SU-DHL-6 (cell line): ENCODE measurements around the gene EGFL7.

Experiments
- EZH2phosphoT487 ChIP-seq: fragments of 200-600 bp; sonication (generic), shearing (Covaris generic); conservative IDR thresholded peaks from 2 replicates; pipeline ENCODE4 v1.6.1; 2018; ENCODE audit warnings: mild to moderate bottlenecking, antibody characterized with exemption, low read length, moderate library complexity, mixed read lengths
- TF ChIP-seq, protein P1 (sequence below): fragments of 200-600 bp; sonication (generic); IDR thresholded peaks from one replicate; pipeline ENCODE4 v1.5.1; 2017; ENCODE audit warnings: antibody characterized with exemption, mild to moderate bottlenecking, low read length, moderate library complexity; ENCODE audit not compliant: insufficient read depth, poor library complexity, severe bottlenecking

DNA sequence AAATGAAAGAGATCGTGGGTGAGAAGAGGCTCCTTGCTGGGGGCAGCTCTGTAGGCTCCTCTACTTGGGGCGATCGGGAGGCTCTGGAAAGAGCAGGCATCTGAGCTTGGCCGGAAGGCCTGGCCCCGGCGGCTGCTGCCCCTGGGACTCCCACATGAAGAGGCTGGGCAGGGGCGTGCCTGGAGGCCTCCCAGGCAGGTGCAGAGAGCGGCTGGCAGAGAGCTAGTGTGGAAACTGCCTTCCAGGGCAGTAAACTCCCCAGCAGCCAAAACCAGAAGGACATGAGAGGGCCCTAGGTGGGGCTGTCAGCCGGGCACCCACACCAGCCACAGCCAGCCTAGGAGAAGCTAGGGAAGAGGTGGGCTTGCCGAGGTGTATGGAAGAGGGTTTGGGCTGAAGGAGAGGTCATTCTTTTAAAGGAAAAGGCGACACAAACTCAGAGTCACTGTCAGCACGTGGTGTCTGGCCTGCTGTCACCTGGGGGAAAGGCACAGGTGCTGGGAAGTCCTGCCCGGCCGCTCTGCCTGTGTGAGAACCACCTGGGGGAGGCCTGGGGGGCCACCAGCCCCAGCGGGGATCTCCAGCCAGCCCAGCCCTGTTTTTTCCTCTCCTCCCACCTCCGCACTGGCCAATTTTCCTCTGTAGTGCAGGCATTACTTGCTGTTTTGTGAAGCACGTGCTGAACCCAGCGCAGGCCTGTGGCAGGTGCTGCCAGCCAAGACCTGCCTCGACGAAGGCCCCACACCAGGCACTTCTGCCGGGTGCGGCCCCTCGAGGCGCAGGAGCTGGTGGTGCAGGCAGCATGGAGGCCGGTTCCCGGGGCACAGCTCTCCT lies 44.8 kb upstream of the EGFL7 start:
- TF ChIP-seq, protein P1, sequence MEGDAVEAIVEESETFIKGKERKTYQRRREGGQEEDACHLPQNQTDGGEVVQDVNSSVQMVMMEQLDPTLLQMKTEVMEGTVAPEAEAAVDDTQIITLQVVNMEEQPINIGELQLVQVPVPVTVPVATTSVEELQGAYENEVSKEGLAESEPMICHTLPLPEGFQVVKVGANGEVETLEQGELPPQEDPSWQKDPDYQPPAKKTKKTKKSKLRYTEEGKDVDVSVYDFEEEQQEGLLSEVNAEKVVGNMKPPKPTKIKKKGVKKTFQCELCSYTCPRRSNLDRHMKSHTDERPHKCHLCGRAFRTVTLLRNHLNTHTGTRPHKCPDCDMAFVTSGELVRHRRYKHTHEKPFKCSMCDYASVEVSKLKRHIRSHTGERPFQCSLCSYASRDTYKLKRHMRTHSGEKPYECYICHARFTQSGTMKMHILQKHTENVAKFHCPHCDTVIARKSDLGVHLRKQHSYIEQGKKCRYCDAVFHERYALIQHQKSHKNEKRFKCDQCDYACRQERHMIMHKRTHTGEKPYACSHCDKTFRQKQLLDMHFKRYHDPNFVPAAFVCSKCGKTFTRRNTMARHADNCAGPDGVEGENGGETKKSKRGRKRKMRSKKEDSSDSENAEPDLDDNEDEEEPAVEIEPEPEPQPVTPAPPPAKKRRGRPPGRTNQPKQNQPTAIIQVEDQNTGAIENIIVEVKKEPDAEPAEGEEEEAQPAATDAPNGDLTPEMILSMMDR = no peak
- no peak for TF ChIP-seq EZH2phosphoT487
